ENCODE data around the gene TGFA.

The TGFA gene

GRCh38 chr2:70463581-70463980 is 90.0 kb downstream of the TGFA start:
- no peak for DNase-seq (ENCODE audit: low read depth)

GRCh38 chr2:70461981-70462876 is 91.4 kb downstream of the TGFA start:
- no peak for DNase-seq (ENCODE audit: low read depth)

GRCh38 chr2:70461414-70461813 is 92.2 kb downstream of the TGFA start:
- DNase-seq (ENCODE audit: low read depth): no peak

- no peak for DNase-seq (ENCODE audit: low read depth)
These were observed 93.3 kb downstream of the TGFA start for GRCh38 chr2:70460333-70460732.

- no peak for DNase-seq (ENCODE audit: low read depth)
These were observed 95.0 kb downstream of the TGFA start for GRCh38 chr2:70458661-70459060.

- DNase-seq (ENCODE audit: low read depth): no peak
These were observed 96.8 kb downstream of the TGFA start for GRCh38 chr2:70456585-70457495.

- DNase-seq (ENCODE audit: low read depth): no peak
These were observed 98.6 kb downstream of the TGFA start for GRCh38 chr2:70454936-70455544.

GRCh38 chr2:70450641-70451250 is 102.9 kb downstream of the TGFA start:
- DNase-seq (ENCODE audit: low read depth): no peak

GRCh38 chr2:70448041-70448440 is 105.6 kb downstream of the TGFA start:
- no peak for DNase-seq (ENCODE audit: low read depth)

GRCh38 chr2:70443726-70444125 is 109.9 kb downstream of the TGFA start:
- no peak for DNase-seq (ENCODE audit: low read depth)

- no peak for DNase-seq (ENCODE audit: low read depth)
These were observed 110.6 kb downstream of the TGFA start for GRCh38 chr2:70443078-70443465.

GRCh38 chr2:70442301-70443077 is 111.1 kb downstream of the TGFA start:
- DNase-seq (ENCODE audit: low read depth): no peak

GRCh38 chr2:70440621-70441020 is 113.0 kb downstream of the TGFA start:
- no peak for DNase-seq (ENCODE audit: low read depth)

- DNase-seq (ENCODE audit: low read depth): no peak
These were observed 118.5 kb downstream of the TGFA start for GRCh38 chr2:70435138-70435537.

GRCh38 chr2:70433315-70433714 is 120.3 kb downstream of the TGFA start:
- no peak for DNase-seq (ENCODE audit: low read depth)

GRCh38 chr2:70431716-70432347 is 121.8 kb downstream of the TGFA start:
- no peak for DNase-seq (ENCODE audit: low read depth)

GRCh38 chr2:70426341-70426740 is 127.3 kb downstream of the TGFA start:
- DNase-seq (ENCODE audit: low read depth): no peak

- no peak for DNase-seq (ENCODE audit: low read depth)
These were observed 127.8 kb downstream of the TGFA start for GRCh38 chr2:70425682-70426301.

- DNase-seq (ENCODE audit: low read depth): no peak
These were observed 132.9 kb downstream of the TGFA start for GRCh38 chr2:70420740-70421139.

GRCh38 chr2:70420143-70420542 is 133.5 kb downstream of the TGFA start:
- no peak for DNase-seq (ENCODE audit: low read depth)

All from stimulated activated CD8-positive, alpha-beta memory T cell treated with anti-CD3 and anti-CD28 coated beads, Interleukin-12 subunit alpha, Interleukin-12 subunit beta, amount 100 ng/mL, for 1 hour (primary cell).